NB4 (cell line): Measurements from ENCODE around the gene FARSA.

Source experiments
- CTCF ChIP-seq: IDR thresholded peaks from one replicate; pipeline ENCODE4 v1.5.1; 2012; ENCODE audit warnings: low read depth, low read length
- POLR2A ChIP-seq: IDR thresholded peaks from 2 replicates; pipeline ENCODE4 v1.6.1; 2011; ENCODE audit warnings: mild to moderate bottlenecking; ENCODE audit not compliant: insufficient read length; ENCODE audit errors: extremely low read depth

GRCh38 chr19:12886651-12886968 lies 46.9 kb downstream of the FARSA start:
- TF ChIP-seq POLR2A (no peak), CTCF (no peak)
